GM19025 (cell line): ENCODE measurements around the gene ZFHX3.

Source experiments
- ATAC-seq: cut with Tn5 transposase; IDR thresholded peaks from one replicate; pipeline ENCODE4 v1.9.1; 2021; ENCODE audit warnings: mild to moderate bottlenecking, low read depth, moderate library complexity; ENCODE audit not compliant: unreplicated experiment

Gene ZFHX3

DNA sequence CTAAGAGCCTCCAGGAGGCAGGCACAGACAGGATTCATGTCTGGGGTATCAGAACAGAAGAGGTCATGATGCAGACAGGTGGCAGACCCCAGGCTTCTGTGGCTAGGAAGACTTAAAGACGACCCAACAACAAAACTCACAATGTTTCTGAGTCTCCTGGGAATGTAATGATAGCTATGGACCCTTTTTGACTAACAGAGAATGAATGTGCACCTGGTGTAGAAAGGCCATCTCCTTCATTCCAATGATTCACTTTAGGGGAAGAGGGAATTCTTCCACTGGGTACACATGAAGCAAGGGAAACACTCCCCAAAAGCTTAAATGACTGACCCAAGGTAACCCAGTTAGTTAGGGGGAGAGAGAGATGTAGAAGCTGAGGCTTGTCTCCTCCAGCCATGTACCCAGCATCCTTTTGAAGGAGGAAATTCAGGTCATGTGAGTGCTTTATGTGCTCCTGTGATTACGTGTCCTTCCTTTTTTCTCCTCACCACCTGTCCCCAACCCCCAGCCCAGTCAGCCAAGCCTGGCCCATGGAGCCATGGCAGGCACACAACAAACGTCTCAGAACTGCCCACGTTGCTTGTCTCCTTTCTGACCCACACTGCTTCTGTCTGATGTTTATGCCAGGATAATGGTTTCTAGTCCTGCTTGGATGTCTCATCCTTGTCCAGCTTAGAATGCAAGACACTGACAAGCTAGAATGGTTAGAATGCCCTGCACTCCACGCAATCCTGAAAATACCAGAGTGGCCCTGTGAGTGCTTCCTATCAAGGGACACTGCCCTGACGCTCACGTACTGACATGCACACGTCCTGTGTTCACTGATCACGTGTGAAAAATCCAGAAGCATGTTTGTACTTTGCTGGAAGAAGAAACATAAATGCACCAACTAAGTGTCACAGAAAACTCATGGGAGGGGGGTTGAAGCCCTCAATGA lies 156.4 kb downstream of the ZFHX3 start:
- ATAC-seq: no peak

DNA sequence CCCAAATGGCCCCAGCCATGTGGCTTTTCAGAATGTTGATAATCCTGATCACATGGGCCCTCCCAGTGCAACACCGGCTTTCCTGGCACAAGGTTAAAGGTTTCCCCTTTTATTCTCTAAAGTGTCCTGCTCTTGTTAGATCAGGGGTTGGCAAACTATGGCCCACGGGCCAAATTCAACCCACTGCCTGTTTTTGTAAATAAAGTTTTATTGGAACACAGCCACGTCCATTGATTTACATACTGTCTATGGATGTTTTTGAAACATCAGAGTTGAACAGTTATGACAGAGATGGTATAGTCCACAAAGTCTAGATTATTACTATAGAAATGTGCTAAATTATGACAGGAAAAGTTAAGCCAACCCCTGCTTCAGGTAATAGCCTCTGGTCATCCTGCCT lies 157.3 kb downstream of the ZFHX3 start:
- ATAC-seq: no peak

DNA sequence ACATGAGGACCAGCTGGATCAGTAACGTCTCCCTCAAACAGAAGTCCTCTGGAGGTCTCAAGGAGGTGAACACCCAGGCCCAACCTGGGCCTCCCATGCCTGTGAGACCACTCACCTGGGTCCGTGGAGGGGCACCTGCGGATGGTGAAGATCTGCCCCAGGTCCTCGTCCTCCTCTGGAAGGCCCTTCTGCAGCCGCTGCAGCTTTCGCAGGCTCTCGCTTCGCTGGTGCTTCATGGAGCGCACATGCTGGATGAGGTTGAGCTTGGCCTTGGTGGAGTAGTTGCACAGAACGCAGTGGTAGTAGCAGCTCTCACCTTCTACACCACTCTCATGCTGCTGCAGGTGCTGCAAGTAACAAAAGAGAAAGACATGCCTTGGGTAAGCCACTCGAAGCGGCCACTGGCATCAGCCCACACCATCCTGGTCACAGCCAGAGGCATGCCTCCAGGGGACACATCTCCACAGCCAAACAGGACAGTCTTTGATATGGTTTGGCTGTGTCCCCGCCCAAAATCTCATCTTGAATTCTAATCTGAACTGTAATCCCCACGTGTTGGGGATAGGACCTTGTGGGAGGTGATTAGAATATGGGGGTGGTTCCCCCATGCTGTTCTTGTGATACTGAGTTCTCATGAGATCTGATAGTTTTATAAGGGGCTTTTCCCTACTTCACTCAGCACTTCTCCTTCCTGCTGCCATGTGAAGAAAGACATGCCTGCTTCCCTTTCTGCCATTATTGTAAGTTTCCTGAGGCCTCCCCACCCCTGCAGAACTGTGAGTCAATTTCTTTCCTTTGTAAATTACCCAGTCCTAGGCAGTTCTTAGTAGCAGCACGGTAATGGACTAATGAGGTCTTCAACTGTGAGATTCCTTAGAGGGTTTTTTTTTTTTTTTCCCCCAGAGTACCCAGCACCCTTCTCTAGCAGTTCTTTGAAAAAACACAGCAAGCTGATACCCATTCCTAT lies 158.0 kb downstream of the ZFHX3 start:
- ATAC-seq: no peak

DNA sequence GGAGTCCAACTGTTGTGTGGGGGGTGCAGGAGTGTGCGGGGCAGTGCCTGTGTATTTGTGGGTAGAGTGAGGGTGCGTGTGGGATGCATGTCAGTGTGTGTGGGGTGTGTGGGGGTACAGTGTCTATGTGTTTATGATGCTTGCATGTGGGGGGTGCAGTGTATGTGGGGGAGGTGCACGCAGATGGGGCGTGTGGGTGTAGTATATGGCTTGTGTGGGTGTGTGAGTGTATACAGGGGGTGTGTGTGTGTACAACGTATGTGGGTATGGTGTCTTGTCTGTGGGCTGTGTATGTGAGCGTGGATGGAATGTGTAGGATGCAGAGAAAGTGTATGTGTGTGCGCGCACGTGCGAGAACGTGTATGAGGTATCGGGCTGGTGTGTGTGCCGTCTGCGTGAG lies 160.4 kb downstream of the ZFHX3 start:
- ATAC-seq: no peak

DNA sequence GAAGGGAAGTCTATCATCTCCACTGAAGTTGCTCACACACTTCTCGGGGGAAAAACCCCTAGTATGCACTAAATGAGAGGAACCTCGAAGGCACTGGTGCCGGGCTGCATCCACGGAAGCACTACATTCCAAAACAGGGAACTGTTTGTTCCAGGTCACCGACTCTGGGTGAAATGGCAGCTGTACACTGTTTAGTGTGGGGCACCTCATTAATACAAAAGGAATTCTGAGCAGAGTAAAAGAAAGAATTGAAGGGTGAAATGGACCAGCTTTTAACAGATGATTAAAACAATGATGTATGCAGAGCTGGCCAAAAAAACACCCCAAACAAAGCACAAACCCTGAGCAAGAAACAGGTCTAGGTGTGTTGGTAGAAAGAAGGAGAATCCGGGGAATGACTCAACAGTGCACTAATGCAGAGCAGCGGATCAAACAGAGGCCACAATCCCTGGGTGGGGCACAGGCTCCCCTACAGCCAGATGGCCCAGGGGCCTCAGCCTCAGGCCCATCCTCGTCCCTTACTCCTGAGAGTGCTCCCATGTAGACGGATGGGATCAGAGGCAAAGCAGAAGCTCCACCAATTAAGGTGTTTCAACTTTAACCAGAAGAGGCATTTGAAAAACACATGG lies 161.5 kb downstream of the ZFHX3 start:
- no peak for ATAC-seq

DNA sequence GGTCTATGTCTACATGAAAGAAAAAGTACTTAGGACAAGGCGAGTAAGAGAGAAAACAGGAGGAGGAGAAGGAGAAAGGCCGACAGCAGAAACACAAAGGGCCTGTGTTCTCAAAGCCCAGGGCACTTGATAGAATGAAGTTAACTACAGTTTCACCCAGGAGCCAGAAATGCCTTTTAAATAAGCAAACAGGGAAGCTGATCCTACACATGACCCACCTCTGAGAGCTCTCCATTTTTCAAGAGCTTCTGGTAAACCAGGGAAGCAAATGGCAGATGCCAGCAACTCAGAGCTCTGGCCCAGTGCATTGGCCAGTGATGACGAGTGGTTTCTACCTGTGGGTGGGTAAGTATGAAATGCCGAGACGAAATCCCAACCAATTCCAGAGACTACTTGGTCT lies 163.4 kb downstream of the ZFHX3 start:
- ATAC-seq: no peak

DNA sequence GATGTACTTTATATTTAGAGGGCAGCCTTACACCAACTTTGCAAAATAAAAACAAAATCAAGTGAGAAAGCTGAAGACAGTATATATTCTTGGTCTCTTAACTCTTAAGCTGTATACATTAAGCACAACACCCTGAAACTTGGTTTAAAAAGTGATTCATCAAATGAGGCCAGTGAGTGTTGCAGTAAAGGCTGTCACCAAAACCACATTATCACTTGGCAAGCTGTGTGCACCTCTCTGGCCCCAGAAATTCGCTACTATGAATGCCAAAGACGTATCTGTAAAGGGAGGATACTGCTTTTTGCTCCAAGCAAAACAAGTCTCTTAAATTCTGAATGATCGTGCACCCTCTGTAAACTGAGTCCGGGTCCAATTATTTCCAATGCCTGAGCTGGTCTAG lies 163.9 kb downstream of the ZFHX3 start:
- no peak for ATAC-seq

DNA sequence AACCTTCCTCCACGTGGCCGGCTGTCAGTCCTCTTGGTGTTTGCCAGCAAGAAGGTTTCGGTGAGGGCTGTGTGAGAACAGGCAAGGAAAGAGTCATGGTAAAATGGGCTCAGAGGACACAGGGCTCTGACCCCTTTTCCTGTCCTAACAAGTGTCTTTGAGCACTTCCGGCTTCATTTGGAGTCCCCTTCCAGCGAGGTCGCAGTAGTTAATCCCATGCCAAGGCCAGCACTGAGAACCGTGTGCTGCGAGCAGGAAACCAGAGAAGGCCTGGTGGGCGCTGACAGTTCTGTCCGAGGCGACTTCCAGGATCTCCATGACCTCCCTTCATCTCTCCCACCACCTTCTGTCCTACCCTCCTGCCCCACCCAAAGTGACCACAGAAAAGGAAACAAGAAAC lies 168.1 kb downstream of the ZFHX3 start:
- ATAC-seq: no peak

DNA sequence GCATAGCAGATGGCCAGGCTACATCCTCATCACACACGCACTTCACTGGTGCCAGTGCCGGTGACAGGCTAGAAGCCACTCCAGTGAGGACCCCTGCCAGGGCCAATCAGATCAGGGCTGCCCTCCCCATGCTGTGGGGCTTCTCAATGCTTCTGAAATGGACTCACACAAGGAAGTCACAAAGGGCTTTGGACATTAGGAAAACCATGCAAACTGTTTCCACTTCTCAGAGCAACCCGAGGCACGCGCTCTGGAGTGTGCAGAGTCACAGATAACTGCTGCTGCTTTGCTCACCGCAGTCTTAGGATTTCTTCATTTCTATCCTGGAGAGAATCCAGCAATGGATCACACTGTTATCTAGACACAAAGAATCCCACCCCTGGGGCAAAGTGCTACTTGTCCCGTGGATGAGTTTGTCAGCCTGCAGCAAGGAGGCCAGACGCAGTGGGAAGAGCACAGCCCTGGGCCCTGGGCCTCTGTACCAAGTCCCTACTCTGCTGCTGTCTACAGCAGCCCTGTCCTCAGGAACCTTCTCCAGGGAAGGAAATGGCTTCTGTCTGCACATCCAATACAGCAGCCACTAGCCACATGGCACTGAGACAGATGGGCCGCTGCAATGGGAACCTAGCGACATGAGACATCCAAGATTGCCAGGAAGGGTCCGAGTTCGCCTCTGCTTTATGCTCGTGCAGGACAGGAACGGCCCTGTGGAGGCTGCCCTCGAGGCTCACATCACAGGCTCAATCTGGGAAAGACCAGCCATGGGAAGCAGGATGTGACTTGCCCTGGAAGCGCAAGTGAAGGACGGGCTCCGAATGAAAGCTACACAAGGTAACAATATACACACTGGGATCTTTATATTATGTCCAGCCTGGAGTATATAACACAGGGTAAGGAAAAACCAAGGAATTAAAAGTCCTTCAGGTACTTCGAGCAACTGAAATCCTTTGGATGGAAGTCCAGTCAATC lies 169.3 kb downstream of the ZFHX3 start:
- no peak for ATAC-seq

DNA sequence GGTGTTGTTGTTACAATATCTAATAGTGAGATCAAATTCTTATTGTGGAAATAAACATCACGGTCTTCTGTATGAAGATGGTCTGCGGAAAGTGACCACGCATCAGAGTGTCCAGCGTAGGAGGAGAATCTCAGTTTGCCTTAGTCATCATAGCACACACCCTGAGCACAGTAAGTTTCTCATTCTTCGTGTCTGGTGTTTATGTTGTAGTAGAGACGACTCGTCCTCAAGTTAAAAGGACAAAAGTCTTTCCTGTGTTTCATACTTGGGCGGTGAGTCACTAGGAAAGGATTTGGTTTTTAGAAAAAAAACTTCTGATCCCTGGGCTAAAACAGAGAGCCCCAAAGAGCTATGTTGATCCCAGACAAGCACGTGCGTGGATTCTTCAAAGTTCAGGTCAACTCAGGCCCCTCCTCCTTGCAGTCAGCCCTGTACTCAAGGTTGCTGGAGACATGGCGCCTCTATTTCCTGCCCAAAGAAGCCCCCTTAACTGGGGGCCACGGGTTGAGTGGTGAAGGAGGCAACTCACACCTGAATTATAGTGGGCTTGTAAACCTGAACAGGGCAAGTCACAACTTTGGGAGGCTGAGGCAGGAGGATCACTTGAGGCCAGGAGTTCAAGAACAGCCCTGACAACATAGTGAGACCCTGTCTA lies 170.4 kb downstream of the ZFHX3 start:
- no peak for ATAC-seq

DNA sequence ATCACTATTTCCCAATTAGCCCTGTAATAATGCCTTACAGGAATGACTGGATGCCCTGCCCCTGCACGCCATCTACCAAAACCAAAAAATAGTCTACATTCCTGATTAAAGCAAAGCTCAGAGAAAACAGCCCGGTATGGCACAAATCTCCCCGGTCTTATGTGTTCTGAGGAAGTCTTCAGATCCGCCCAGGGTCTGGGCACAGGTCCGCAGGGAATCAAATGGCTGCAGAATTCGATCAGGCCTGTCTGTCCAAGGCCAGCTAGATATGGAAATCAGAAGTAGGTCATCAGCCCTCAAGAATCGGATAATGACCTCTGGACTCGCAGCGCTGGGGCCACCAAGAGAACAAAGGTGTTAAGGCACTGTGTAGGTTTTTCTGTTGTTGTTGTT lies 171.0 kb downstream of the ZFHX3 start:
- no peak for ATAC-seq

DNA sequence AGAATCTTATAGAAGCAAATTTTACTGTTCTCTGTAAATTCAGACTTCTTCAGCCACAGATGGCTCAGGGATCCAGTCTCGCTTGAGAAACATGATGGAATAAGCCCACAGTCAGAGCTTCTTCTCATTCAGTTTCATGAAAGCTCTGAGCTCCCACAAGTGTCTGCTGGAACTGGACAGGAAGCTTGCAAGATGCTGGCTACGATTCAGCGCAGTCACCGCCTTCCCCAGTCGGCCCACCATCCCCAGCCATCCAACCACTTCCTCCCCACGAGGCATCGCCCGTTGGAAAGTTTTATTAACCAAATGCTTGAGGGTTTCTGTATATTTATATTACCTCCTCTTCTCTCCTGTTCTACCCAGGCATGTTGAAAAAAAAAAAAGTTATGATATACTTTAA lies 171.7 kb downstream of the ZFHX3 start:
- ATAC-seq: no peak

DNA sequence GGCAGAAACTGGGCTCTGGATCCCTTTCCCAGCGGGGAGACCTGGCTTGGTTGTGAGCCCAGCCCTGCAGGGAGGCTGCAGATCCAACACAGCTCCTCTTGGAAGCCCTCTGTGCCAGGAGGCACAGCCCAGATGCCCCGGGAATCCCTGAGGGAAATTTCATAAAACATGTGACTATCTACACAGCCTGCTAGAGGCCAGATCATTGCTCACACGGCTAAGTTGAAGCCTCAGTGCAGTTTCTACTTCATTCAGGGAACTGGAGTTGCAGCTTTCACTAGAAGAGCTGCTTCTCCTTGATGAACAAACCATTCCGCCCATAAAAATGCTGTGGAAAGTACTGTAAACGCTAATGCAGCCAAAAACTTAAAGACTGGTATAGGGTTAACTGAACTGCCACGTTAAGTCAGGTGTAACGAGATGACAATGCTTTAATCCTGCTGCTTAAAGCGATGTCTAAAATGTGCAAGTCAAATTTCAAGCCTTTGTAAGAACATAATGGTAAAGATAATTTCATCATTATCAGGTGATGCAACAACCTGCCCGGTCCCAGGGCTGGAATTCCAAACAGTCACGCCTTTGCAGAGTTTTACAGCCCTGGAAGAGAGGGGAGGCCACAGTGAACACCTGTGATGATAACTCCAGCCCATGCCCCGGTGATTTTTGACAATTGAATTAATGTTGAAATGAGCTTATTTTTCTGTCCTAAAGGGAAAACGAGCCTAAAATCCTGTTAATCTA lies 172.5 kb downstream of the ZFHX3 start:
- no peak for ATAC-seq

DNA sequence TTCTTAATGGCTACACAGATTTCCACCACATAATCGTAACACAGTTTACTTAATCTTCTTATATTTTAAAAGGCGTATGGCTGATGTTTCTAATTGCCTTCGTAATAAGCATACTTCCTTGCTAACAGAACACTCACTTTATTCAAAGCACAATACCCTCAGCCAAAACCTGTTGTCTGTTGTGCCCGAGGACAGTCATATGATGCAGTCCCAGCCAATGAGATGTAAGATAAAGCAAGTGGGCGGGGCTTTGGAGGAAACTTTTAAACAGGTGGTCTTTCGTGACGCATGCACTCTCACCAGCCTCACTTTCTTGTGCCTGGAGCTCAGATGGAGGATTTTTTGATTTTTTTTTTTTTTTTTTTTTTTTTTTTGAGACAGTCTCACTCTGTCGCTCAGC lies 174.1 kb downstream of the ZFHX3 start:
- no peak for ATAC-seq

DNA sequence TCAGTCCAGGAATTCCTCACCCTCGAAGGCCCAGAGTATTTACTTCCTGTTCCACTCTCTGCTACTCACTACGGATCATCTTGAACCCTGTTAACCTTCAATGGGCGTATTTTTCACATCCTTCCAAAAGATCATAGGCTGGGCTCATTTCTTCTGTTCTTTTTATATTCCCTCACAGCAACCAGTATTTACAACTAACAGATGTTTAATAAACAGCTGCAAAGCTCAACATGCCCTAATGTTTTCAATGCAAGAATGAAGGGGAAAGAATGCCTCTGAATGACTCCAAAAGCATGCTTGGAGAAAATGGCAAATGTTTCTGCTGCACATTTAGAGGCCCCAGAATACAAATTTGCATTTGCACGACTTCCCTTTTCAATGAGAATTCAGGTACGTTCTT lies 174.9 kb downstream of the ZFHX3 start:
- no peak for ATAC-seq

DNA sequence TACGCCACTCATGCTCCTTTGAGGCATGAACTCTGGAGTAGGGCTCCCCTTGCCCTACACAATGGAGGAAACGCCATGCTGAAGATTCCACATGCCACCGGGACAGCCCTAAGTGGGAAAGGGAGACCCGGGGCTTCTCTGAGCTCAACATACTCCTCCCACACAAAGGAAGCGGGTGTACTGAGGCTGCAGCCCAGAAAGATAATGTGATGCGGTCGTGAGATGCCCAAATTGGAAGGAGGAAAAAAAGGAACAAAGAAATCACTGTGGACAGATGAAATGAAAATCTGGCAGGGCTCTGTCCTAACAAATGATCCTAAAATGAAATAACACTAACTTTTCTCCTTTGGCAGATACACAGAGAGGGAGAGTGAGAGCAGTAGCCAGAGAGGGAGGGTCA lies 182.1 kb downstream of the ZFHX3 start:
- no peak for ATAC-seq

DNA sequence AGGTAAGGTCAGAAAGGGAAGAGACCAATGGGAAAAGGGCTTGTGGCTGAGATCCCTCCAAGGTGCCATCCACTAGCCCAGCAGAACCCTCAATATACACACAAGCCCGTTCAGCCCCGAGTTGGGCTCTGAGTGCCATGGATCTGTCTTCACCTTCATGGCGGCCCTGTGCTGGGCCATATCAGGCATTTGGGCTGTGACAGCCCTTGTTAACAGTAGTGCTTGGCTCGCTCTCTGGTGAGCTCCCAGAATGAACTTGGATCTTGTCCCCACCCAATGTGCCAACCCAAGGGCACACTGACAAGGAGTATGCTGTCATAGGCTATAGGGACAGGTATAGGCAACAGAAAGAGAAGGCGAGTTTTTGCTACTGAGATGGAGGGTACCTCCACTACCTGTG lies 182.7 kb downstream of the ZFHX3 start:
- no peak for ATAC-seq

DNA sequence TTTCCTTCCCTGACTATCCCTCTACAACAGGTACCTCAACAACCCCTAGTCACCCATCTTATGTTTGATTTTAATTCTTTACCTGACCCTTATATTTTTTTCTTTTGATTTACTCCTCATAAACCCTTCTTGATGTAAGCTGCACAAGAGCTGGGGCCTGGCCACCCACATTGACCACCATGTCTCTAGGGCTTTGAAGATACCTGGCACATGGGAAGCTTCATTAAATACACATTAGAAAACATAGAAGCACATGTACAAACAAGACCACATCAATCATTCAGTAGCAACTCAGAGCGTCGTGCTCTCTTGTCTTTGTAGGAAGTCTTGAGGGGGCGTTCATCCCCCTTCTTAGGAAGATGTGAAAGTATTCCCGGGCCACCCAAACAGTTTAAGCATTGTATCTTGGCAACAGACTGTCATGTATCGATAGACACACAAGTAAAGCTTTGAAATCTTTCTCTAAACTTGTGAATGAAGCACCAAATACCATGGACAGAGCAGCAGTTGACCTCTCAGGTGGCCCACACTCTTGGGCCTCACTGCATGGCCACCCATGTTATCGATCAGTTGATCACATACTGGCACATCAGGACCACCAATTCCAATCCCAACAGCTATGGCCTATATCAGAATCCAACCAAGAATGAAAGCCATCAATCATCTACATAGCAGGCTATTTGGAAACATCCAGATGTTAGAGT lies 183.6 kb downstream of the ZFHX3 start:
- ATAC-seq: no peak
